ENCODE data around the gene XPNPEP3.

- TF ChIP-seq CTCF (IDR thresholded peaks at IDR 0.05; ENCODE audit: low read length) (no peak), EZH2 (optimal IDR thresholded peaks at IDR 0.05; ENCODE audit: low read depth, low read length) (no peak), EZH2phosphoT487 (IDR thresholded peaks at IDR 0.05; ENCODE audit: low read length) (no peak)
These were observed 1.6 kb upstream of the XPNPEP3 start for GRCh38 chr22:40855071-40855978.

Measured in MM.1S (cell line).